Measurements from ENCODE around the gene LDLR. TPM values are rescaled to one million over a fixed set of nuclear protein-coding genes. Genes with fewer than 3 reads are reported as not detected.
"Not testable (repeated sequence)": the region's sequence is repeated elsewhere in the genome, so short reads cannot be mapped to it uniquely, and the experiment has no call there.

LDLR gene
- total RNA-seq, 1 experiment from 2014 or later: 118 TPM

- no peak for DNase-seq (ENCODE audit: low spot score)
Measured at GRCh38 chr19:11173516-11174155, 84.4 kb downstream of the LDLR start.

- no peak for DNase-seq (ENCODE audit: low spot score)
Measured at GRCh38 chr19:11174336-11174735, 85.1 kb downstream of the LDLR start.

DNA sequence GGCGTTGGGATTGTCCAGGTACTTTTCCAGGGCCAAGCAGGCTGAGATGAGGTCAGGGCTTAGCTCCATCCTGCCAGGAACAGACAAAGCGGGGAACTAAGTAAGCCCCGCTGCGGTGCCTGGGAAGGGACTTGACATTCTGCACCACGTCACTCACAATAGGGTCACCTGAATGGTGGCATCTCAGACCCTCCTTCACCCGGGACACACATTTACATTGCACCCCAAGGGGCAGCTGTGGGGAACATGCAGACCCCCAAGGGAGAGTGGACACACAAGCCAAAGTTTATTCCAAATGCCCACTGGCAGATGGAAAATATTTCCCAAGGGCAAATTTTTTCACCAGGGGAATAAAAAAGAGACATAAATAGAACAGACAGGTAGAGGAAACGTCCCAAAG, 86.7 kb downstream of the LDLR start:
- no peak for DNase-seq (ENCODE audit: low spot score)

GRCh38 chr19:11176466-11177193, 87.4 kb downstream of the LDLR start:
- DNase-seq (ENCODE audit: low spot score): no peak

DNA sequence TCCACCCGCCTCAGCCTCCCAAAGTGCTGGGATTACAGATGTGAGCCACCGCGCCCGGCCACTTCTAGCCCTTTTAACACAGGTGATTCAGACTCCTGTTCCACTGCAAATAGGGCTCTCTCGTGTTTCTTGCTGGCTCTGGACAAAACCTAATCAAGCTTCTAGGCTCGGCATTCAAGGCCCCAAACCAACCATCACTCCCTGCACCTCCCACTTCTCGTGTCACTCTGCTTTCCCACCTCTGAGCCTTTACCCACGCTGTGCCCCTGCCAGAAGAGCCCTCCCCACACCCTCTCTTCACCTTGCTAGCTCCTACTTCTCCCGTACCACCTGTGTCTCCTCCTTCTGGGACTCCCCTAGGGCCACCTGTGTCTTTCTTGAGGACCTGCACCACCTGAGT, 88.3 kb downstream of the LDLR start:
- DNase-seq (ENCODE audit: low spot score): no peak

DNA sequence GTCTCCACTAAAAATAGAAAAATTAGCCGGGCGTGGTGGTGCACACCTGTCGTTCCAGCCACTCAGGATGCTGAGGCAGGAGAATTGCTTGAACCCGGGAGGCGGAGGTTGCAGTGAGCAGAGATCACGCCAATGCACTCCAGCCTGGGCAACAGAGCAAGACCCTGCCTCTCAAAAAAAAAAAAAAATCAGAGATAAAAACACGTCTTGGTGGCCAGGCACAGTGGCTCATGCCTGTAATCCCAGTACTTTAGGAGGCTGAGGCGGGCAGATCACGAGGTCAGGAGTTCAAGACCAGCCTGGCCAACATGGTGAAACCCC, 89.8 kb downstream of the LDLR start:
- DNase-seq (ENCODE audit: low spot score): not testable (repeated sequence)

DNA sequence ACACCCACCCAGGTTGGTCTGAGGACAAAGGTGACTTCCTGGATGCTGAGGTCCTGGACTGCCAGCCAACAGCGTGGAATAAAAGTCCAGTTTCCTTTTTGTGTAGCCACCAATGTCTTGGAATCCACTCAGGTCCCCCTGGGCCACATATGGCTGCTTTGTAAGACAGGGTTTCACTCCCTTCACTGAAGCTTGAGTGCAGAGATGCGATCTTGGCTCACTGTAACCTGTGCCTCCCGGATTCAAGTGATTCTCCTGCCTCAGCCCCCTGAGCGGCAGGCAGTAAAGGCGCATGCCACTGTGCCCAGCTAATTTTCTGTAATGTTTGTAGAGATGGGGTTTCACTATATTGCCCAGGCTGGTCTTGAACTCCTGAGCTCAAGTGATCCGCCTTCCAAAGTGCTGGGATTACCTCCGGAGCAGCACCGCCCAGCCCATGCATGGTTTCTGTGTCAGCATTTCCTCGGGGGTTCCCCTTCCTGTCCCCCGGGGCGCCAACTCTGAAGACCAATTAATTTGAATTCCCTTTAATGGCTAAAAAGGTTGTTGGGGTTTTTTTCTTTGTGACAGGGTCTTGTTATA, 90.5 kb downstream of the LDLR start:
- DNase-seq (ENCODE audit: low spot score): peak; percentile 76

- peak; percentile 62 for DNase-seq (ENCODE audit: low spot score)
Measured at GRCh38 chr19:11180346-11180745, 91.1 kb downstream of the LDLR start.

GRCh38 chr19:11180975-11181374, 91.7 kb downstream of the LDLR start:
- not testable (repeated sequence) for DNase-seq (ENCODE audit: low spot score)

- DNase-seq (ENCODE audit: low spot score): no peak
Measured at GRCh38 chr19:11181488-11181887, 92.2 kb downstream of the LDLR start.

Other genes with a start within 250 kb of the LDLR start
- 0.22 and 1.5 TPM in 2 replicates for gene C19orf38, start 241.0 kb upstream of the LDLR start, total RNA-seq (2014; rRNA removed; shearing (Covaris generic))
- 46.6 and 53.0 TPM in 2 replicates for gene CARM1, start 217.9 kb upstream of the LDLR start, total RNA-seq (2014; rRNA removed; shearing (Covaris generic))
- gene YIPF2, start 160.8 kb upstream of the LDLR start, total RNA-seq (2014; rRNA removed; shearing (Covaris generic)): 59.4 and 72.8 TPM in 2 replicates
- gene TIMM29, start 160.7 kb upstream of the LDLR start, total RNA-seq (2014; rRNA removed; shearing (Covaris generic)): 45.6 and 56.0 TPM in 2 replicates
- gene SMARCA4, start 128.4 kb upstream of the LDLR start, total RNA-seq (2014; rRNA removed; shearing (Covaris generic)): 130 and 194 TPM in 2 replicates
- gene SPC24, start 66.3 kb downstream of the LDLR start, total RNA-seq (2014; rRNA removed; shearing (Covaris generic)): 109 and 113 TPM in 2 replicates
- 135 and 144 TPM in 2 replicates for gene KANK2, start 108.1 kb downstream of the LDLR start, total RNA-seq (2014; rRNA removed; shearing (Covaris generic))
- not detected in 2 replicates for gene ANGPTL8, start 150.2 kb downstream of the LDLR start, total RNA-seq (2014; rRNA removed; shearing (Covaris generic))
- 3.8 and 4.4 TPM in 2 replicates for gene DOCK6, start 173.1 kb downstream of the LDLR start, total RNA-seq (2014; rRNA removed; shearing (Covaris generic))
- not detected in 2 replicates for gene TSPAN16, start 206.7 kb downstream of the LDLR start, total RNA-seq (2014; rRNA removed; shearing (Covaris generic))

All from A172 (cell line).